Fibroblast of skin of left quadriceps (primary cell): ENCODE results near the gene GRK5.

ENCODE experiments used
- DNase-seq, 2 experiments: peaks; one replicate each; pipeline ENCODE4 v3.0.0-alpha.2; 2013; ENCODE audit warnings: low read depth in 2 of 2

GRK5 gene

GRCh38 chr10:119442758-119443060 lies 235.3 kb downstream of the GRK5 start:
- no peak for DNase-seq

GRCh38 chr10:119443441-119443840 lies 236.1 kb downstream of the GRK5 start:
- no peak for DNase-seq

GRCh38 chr10:119443970-119444660 lies 236.7 kb downstream of the GRK5 start:
- no peak for DNase-seq

GRCh38 chr10:119444866-119445265 lies 237.5 kb downstream of the GRK5 start:
- no peak for DNase-seq

DNA sequence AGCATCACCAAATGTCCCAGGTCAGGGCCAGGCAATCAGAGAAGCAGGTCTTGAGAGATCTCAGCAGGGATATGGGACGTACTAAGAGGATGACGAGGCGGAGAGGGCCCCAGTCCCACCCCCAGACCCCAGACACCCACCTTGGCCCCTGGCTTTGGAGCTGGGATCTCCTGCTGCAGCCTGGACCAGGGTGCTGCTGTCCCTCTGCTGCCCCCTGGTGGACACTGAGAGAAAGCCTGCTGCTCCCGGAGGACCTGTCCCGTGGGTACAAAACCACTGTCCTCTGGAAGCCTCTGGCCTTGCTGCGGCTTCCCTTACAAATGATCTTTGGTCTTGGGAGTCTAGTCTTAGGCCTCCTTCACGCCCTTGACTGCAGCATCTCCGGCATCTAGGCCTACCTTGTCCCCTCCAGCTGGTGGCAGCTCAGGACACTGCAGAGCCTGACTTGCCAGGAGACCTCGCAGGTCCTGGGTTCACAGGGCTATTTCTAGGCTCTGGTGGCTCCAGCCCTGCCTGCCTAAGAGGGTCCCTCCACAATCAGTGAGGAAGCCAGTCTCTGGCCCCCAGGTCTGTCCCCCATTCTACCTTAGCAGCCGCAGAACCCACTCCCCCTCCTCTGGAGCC lies 238.1 kb downstream of the GRK5 start:
- peak; percentile 25 to 40 for DNase-seq

- no peak for DNase-seq
These were observed 238.6 kb downstream of the GRK5 start for GRCh38 chr10:119445935-119446317.

DNA sequence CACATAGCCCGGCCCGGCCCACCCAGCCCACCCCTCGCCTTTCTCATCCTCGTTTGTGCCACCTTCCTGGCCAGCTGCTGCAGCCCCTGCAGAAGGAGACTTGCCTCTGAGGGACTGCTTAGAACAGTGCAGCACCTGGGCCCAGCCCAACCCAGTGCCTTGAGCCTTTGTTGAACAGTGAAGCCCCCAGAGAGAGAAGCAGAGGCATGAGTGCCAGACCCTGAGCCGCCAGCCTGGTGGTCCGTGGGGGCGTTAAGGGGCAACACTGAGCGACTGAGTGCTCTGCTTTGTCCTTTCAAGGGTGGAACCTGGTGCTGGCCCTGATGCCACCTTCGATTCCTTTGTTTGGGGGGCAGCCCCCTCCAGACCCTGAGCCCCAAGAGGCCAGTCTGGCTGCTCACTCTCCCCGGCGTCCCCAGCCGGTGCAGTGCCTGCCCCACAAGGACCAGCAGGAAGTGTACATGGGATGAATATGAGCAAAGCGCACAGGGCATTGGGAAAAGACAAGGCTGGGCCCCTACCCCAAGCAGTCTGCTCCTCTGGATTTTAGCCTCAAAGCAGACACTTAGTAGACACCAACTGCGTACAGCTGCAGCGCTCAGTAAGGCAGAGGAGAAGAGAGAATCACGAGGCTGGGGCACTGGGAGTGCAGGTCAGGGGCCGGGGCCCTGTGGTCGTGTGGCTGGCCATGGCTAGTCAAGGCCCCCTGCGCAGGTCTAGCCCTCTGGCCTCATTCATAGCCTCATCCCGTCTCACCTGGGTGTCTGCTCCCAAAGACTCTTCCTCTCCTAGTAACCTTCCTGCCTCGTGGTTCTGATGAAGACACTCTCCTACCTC lies 239.3 kb downstream of the GRK5 start:
- DNase-seq: no peak

DNA sequence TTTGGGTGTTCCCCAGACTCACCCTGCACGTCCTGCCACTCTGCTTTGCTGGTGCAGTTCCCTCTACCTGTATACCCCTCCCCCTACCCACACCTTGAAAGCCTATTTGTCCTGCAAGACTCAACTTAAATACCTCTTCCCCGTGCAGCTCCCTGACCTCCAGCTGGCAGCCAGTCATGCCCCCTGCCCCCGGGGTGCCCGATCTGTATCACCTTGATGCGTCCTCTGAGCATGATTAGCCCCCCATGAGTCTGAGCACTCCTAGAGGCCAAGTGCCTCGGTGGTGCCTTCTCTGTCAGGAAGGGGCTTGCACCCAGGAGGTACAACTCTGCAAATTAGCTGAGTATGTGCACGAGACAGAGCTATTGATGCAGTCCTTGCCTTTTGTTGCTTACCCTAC lies 240.1 kb downstream of the GRK5 start:
- no peak for DNase-seq

DNA sequence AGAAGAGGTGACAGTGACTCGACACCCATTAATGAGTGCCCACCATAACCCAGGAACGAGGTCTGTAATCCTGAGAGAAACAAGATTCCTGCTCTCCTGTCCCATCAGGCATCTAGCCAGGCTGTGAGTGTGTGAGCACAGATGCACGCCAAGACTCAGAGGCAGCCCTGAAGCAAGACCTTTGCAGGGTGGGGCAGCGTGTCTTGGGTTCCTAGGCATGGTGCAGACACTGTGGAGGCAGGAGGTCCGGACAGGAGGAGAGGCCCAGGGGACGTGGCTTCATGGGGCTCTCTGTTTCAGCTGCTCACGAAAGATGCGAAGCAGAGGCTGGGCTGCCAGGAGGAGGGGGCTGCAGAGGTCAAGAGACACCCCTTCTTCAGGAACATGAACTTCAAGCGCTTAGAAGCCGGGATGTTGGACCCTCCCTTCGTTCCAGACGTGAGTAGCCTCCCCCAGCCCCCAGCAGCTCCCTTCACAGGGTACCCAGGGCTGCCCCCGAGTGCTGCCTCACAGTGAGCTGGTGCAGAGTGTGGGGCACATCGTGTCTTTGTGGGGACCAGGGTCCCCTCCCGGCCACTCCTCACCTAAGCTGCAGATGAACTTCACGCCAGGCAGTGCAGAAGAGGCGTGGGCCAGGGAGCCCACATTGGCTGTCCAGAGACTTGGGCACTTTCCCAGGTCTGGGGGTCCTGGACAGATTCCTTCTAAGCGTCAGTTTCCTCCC lies 240.6 kb downstream of the GRK5 start:
- DNase-seq: no peak

DNA sequence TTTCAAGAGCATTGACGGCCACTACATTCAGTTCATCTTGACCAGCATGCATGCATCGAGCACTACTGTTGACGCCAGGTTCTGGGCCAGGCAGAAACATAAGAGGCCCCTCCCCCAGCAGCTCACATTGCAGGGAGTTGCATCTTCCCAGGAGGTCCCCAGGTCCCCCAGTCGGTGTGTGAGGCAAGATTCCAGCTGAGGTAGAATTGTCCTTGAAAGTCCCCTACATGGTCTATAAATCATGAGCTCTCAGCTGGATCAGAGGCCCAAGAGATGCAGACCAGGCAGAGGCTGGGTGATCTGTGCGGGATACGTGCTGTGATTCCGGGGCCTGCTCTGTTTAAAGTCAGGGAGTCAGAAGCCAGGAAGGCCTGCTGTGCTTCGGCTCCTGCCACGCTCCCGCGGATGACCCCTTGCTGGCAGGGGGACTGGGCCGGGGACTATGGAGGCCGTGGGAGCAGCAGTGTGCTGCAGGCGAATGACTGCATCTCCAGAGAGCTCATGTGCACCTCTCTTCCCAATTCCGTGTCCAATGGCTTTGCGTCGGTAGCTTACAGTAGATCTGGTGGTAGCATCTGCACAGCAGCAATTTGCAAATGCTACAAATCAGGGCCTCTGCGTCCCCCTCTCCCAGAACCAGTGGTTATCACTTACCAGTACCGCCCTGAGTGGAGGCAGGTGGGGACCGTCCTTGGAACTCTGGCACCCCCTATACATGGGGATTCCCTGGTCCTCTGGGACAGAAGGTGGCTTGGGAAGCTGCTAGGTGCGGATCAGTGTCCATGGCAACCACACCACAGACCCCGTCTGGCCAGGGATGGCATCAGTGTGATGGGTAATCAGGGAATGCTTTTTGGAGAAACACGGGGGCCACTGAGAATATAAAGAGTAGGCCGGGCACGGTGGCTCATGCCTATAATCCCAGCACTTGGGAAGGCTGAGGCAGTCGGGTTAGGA lies 241.5 kb downstream of the GRK5 start:
- no peak for DNase-seq

DNA sequence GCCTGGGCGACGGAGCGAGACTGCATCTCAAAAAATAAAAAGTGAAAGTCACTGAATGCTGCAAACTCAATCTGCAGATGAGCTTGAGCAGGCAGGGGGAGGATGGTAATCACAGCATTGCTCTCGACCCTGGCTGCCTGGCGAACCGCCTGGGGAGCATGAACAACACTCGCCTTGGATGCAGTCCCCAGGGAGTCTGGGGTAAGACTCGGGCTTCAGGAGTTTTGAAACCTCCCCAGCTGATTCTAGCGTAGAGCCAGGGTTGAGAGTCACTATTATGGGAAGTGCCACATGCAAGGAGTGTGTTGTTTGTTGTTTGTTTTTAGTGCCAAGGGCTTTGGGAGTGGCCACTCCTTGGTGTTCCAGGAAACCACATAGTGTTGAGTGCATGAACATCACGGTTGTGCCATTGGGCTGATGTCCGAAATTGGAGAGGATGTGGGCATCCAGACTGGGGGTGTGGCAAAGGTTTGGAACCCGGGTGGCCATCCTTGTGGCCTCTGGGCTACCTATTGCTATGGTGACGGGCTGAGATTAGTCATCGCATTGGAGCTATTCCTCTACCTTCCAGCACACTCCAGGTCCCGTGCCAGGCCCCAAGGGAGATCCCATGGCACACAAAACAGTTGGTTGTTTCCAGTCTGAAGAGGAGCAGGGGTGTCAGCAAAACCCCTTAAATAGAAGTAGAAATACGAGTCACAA lies 242.5 kb downstream of the GRK5 start:
- DNase-seq: peak; percentile 75

DNA sequence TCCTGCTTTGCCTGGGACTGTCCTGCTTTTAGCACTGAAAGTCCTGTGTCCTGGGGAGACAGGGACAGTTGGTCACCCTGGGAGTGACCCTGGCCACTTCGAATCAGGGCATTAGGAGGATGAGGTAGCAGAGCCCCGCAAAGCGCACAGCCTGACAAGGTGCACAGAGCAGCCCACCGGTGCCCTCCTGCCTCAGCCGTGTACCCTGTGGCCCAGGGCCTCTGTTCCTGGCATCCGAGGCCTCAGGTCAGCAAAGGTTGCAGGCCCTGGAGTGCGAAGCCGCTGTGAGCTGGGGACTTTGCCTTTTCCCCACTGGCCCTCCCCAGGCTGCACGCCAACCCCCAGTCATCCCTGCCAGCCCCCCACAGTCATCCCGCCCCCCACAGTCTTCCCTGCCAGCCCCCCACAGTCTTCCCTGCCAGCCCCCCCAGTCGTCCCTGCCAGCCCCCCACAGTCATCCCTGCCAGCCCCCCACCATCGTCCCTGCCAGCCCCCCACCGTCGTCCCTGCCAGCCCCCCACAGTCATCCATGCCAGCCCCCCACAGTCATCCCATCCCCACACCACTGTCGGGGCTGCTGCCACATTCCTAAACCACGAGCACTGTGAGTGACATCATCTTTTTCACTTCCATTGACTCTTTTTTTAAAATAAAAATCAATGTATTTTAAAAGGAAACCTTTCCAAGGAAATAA lies 243.4 kb downstream of the GRK5 start:
- peak in 1 of 2 experiments; percentile 4 for DNase-seq

DNA sequence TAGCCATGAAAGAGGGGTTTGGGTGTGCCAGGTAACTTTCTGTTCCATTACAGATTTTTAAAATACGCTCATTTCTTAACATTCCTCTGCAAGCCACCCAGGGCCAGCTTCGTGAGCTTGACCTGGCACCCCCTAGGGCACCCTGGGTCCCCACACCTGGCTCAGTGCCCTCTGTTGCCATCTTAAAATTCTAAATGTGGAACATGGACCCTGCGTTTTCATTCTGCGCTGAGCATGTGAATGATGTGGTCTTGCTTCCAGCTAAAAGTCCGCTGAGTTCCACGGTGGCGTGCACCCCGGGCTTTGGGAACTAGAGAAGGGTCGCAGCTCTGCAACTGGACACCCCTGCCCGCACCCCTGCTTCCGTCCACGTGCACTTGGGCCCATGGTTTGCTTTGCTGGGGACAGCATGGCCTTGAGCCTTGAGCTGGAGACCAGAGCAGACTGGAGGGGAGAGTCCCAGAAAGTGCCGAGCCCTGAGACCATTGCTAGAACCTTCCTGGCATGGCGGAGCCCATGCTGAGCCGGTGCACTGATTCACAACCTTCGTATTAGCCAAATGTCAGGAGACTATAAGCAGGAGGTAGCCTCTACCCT lies 244.0 kb downstream of the GRK5 start:
- no peak for DNase-seq

DNA sequence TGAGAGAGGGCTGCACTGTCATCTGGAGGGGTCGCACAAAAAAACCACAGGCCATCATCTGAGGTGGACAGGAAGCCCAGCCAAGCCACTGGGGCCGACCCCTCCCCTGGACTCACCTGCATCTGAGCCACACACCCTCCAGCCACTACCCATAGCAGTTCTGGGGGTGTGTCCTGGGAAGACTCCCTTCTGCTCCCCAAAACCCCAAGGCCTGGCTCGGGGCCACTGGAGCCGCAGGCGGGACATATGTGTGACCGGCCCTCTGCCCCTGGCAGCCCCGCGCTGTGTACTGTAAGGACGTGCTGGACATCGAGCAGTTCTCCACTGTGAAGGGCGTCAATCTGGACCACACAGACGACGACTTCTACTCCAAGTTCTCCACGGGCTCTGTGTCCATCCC lies 245.0 kb downstream of the GRK5 start:
- DNase-seq: no peak

DNA sequence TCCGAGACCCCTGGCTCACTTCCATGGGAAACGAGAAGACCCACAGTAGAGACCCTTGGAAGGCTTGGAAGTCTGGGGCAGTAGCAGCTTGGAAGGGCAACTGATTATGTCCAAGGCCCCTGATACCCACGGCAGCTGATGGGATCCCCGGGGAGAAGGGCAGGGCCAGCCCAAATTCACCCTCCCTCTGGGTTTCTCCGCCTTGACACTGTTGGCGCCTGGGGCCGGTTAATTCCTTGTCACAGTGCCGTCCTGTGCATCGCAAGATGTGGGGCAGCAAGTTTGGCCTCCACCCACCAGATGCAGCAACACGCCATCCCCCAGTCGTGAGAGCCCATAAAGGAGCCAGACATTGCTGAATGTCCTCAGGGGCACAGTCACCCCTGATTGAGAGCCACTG lies 245.9 kb downstream of the GRK5 start:
- DNase-seq: no peak

DNA sequence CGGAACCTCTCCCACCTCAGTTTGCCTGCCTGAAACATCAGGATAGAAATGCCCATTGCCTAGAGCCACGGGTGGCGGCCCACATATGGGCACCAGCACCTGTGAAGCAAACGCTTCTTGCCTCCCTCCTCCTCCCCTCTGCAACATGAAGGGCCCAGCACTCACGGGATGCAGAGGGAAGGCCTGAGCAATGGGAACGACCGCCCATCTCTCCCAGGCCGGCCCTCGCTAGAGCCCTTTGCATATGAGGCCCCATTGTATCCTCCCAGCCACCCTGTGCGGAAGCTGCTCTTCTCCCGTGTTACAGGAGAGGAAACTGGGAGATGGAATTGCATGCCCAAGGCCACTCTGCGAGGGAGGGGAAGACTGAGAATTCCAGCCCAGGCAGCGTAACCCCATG lies 246.9 kb downstream of the GRK5 start:
- DNase-seq: no peak

GRCh38 chr10:119454990-119455389 lies 247.6 kb downstream of the GRK5 start:
- DNase-seq: no peak

GRCh38 chr10:119455609-119456434 lies 248.5 kb downstream of the GRK5 start:
- DNase-seq: no peak

DNA sequence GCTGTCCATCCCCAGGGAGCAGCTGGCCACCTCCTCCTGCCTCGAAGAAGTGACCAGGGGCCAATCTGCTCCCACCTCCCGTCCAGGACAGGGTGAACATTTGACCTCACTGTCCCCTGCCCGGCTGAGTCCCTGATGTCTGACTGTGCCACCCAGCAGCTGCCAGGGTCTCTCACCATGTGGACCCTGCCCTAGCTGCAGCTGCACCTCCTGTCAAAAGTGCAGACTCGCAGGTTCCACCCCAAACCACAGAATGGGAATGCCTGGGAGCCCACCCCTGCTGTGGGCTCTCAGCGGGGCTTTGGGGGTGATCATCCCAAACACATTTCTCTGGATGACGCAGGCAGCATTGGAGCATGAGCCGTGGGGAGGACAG lies 249.1 kb downstream of the GRK5 start:
- DNase-seq: no peak
